ENCODE measurements around the gene PLLP. TPM values are rescaled to one million over a fixed set of nuclear protein-coding genes. Genes with fewer than 3 reads are reported as not detected.

PLLP gene
- total and polyA plus RNA-seq, 9 of the 15 experiments (the other 6 are each of a cell fraction or from before 2014, with no cell fraction given) = 0.09 to 0.96 (median 0.27) TPM

DNA sequence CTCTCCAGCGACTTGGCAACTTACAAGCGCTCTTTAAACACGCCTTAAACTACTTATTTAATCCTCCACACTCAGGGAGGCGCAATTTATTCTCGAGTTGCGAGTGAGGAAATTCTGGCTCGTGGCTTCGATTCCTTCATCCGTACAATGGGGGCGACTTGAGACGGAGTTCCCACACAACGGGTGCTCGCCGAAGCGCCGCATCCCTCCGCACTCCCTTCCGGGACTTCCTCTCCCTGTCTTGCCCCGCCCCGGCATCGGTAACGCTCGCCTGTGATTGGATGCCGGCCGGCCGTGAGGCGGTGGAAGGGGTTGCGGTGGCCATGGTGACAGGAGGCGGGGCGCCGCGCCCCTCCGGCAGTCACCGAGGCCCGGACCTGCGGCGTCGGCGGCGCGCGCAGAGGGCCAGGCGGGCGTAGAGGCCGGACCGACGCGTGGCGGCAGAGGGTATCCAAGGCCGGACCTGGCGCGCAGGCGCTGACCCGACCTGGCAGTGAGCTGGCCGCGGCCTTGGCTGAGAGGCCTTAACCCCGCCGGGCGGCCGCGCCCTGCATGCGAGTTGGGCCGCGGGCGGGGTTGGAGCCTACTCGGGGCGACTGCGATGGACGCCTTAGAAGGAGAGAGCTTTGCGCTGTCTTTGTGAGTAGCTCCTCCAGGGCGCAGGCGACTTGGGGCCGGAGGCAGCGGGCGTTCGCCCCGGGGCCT lies 39.6 kb downstream of the PLLP start, which contains the start of gene ARL2BP (continued):
- TF ChIP-seq, protein P1, sequence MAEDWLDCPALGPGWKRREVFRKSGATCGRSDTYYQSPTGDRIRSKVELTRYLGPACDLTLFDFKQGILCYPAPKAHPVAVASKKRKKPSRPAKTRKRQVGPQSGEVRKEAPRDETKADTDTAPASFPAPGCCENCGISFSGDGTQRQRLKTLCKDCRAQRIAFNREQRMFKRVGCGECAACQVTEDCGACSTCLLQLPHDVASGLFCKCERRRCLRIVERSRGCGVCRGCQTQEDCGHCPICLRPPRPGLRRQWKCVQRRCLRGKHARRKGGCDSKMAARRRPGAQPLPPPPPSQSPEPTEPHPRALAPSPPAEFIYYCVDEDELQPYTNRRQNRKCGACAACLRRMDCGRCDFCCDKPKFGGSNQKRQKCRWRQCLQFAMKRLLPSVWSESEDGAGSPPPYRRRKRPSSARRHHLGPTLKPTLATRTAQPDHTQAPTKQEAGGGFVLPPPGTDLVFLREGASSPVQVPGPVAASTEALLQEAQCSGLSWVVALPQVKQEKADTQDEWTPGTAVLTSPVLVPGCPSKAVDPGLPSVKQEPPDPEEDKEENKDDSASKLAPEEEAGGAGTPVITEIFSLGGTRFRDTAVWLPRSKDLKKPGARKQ (CRISPR knock-in tag; IDR thresholded peaks at IDR 0.05) = no peak
- TF ChIP-seq, protein P2, sequence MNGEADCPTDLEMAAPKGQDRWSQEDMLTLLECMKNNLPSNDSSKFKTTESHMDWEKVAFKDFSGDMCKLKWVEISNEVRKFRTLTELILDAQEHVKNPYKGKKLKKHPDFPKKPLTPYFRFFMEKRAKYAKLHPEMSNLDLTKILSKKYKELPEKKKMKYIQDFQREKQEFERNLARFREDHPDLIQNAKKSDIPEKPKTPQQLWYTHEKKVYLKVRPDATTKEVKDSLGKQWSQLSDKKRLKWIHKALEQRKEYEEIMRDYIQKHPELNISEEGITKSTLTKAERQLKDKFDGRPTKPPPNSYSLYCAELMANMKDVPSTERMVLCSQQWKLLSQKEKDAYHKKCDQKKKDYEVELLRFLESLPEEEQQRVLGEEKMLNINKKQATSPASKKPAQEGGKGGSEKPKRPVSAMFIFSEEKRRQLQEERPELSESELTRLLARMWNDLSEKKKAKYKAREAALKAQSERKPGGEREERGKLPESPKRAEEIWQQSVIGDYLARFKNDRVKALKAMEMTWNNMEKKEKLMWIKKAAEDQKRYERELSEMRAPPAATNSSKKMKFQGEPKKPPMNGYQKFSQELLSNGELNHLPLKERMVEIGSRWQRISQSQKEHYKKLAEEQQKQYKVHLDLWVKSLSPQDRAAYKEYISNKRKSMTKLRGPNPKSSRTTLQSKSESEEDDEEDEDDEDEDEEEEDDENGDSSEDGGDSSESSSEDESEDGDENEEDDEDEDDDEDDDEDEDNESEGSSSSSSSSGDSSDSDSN (IDR thresholded peaks at IDR 0.05; ENCODE audit: borderline replicate concordance in 1 of 2, low read depth in 2 of 2, low read length in 2 of 2) = peak; percentile 28 to 49; a peak in 1 of 4 replicates
- TF ChIP-seq MED1 (CRISPR knock-in tag; IDR thresholded peaks at IDR 0.05; ENCODE audit: borderline replicate concordance) (no peak), ZNF79 (CRISPR knock-in tag; IDR thresholded peaks at IDR 0.05; ENCODE audit: low read depth) (no peak), HSF4 (CRISPR knock-in tag; IDR thresholded peaks at IDR 0.05; ENCODE audit: borderline replicate concordance) (no peak), ZNF583 (CRISPR knock-in tag; IDR thresholded peaks at IDR 0.05) (no peak), ZNF778 (CRISPR knock-in tag; IDR thresholded peaks at IDR 0.05) (no peak), TAF1 (IDR thresholded peaks at IDR 0.05; ENCODE audit: control insufficient read depth, extremely low read depth, insufficient read depth, low read length, severe bottlenecking) (peak; percentile 59), POLR2AphosphoS2 (IDR thresholded peaks at IDR 0.05; ENCODE audit: low read length) (no peak), KAT7 (CRISPR knock-in tag; IDR thresholded peaks at IDR 0.05; ENCODE audit: borderline replicate concordance) (no peak; the same call in 1 of the 2 replicates)
- TF ChIP-seq, protein P3, sequence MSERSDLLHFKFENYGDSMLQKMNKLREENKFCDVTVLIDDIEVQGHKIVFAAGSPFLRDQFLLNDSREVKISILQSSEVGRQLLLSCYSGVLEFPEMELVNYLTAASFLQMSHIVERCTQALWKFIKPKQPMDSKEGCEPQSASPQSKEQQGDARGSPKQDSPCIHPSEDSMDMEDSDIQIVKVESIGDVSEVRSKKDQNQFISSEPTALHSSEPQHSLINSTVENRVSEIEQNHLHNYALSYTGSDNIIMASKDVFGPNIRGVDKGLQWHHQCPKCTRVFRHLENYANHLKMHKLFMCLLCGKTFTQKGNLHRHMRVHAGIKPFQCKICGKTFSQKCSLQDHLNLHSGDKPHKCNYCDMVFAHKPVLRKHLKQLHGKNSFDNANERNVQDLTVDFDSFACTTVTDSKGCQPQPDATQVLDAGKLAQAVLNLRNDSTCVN (CRISPR knock-in tag; IDR thresholded peaks at IDR 0.05) = no peak; the same call in 1 of the 2 replicates
- TF ChIP-seq, protein P4, sequence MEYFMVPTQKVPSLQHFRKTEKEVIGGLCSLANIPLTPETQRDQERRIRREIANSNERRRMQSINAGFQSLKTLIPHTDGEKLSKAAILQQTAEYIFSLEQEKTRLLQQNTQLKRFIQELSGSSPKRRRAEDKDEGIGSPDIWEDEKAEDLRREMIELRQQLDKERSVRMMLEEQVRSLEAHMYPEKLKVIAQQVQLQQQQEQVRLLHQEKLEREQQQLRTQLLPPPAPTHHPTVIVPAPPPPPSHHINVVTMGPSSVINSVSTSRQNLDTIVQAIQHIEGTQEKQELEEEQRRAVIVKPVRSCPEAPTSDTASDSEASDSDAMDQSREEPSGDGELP (CRISPR knock-in tag; IDR thresholded peaks at IDR 0.05; ENCODE audit: borderline replicate concordance) = peak; percentile 85
- TF ChIP-seq, protein P5, sequence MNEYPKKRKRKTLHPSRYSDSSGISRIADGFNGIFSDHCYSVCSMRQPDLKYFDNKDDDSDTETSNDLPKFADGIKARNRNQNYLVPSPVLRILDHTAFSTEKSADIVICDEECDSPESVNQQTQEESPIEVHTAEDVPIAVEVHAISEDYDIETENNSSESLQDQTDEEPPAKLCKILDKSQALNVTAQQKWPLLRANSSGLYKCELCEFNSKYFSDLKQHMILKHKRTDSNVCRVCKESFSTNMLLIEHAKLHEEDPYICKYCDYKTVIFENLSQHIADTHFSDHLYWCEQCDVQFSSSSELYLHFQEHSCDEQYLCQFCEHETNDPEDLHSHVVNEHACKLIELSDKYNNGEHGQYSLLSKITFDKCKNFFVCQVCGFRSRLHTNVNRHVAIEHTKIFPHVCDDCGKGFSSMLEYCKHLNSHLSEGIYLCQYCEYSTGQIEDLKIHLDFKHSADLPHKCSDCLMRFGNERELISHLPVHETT (CRISPR knock-in tag; conservative IDR thresholded peaks at IDR 0.05 in 1 of 2, IDR thresholded peaks at IDR 0.05 in 1 of 2) = peak in 1 of 2 experiments; percentile 87; a peak in 2 of 4 replicates

Data from K562 (cell line).